DND-41 (cell line): ENCODE results near the gene EXTL1.

Source experiments
- CTCF ChIP-seq: IDR thresholded peaks from 2 replicates; pipeline ENCODE4 v1.5.1; 2012; ENCODE audit warnings: borderline replicate concordance, low read length, moderate library complexity, mild to moderate bottlenecking; ENCODE audit not compliant: poor library complexity, severe bottlenecking; ENCODE audit errors: extremely low read depth
- EZH2 ChIP-seq: IDR thresholded peaks from 3 replicates; pipeline ENCODE4 v1.6.1; 2012; ENCODE audit warnings: borderline replicate concordance, low read depth, mild to moderate bottlenecking, moderate library complexity, low read length, inconsistent platforms; ENCODE audit not compliant: severe bottlenecking

- TF ChIP-seq CTCF (no peak), EZH2 (no peak)
These were observed 38.3 kb downstream of the EXTL1 start for GRCh38 chr1:26059906-26060305.
